ENCODE data around the gene FARS2.

DNA sequence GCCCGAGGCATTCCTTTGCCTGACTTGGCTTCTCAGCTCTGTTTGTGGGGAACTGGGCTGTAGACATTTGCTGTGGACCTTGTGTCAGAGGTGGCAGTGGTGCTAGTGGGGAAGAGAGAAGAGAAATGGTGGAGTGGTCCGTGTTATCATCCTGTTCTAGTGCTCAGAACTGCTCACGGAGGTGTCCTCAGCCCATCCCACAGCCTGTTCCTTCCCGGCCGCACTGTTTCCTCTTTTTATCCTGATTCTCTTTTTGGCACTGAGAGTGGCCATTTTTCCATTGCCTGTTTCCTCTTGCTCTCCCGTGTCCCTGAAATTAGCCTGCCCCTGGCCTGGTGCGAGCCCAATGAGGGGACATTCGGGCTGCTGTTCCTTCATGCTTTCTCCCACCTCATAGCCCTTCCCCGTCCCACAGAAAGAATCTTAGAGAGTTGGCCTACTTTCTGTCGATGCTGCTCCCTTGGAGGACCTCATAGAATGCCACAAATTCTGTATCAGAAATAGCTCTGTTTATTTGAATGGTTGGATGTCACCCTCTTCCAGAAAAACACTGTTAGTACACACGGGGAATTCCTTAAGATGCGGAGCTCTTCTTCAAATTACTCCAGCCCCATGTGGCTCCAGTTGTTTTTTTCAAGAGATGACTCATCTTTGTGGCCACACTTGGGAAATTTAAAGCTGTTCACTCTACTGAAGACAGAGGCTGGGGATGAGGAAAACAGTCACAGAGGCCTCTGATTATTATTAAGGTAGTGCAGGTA is 26.1 kb downstream of the FARS2 start:
- TF ChIP-seq, protein P1, sequence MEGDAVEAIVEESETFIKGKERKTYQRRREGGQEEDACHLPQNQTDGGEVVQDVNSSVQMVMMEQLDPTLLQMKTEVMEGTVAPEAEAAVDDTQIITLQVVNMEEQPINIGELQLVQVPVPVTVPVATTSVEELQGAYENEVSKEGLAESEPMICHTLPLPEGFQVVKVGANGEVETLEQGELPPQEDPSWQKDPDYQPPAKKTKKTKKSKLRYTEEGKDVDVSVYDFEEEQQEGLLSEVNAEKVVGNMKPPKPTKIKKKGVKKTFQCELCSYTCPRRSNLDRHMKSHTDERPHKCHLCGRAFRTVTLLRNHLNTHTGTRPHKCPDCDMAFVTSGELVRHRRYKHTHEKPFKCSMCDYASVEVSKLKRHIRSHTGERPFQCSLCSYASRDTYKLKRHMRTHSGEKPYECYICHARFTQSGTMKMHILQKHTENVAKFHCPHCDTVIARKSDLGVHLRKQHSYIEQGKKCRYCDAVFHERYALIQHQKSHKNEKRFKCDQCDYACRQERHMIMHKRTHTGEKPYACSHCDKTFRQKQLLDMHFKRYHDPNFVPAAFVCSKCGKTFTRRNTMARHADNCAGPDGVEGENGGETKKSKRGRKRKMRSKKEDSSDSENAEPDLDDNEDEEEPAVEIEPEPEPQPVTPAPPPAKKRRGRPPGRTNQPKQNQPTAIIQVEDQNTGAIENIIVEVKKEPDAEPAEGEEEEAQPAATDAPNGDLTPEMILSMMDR (conservative IDR thresholded peaks at IDR 0.05 in 1 of 2, IDR thresholded peaks at IDR 0.05 in 1 of 2; ENCODE audit: low read depth in 1 of 2, low read length in 2 of 2) = peak in 1 of 2 donors; percentile 17
- no peak for TF ChIP-seq EZH2 (IDR thresholded peaks at IDR 0.05; ENCODE audit: low read length, missing control alignments)

Data from fibroblast of lung (primary cell).